ENCODE data around the gene CBFA2T2. TPM values are rescaled to one million over a fixed set of nuclear protein-coding genes. Genes with fewer than 3 reads are reported as not detected.

Gene CBFA2T2
- total RNA-seq, 1 experiment from 2014 or later: 6.7 TPM

- no peak for DNase-seq (ENCODE audit: low spot score)
These were observed 188.3 kb downstream of the CBFA2T2 start for GRCh38 chr20:33677991-33678702.

- DNase-seq (ENCODE audit: low spot score): no peak
These were observed 190.0 kb downstream of the CBFA2T2 start for GRCh38 chr20:33679758-33680485.

- DNase-seq (ENCODE audit: low spot score): no peak
These were observed 190.8 kb downstream of the CBFA2T2 start for GRCh38 chr20:33680686-33681085.

GRCh38 chr20:33681288-33681687 lies 191.4 kb downstream of the CBFA2T2 start:
- DNase-seq (ENCODE audit: low spot score): no peak

GRCh38 chr20:33681728-33682353 lies 191.9 kb downstream of the CBFA2T2 start:
- DNase-seq (ENCODE audit: low spot score): no peak

DNA sequence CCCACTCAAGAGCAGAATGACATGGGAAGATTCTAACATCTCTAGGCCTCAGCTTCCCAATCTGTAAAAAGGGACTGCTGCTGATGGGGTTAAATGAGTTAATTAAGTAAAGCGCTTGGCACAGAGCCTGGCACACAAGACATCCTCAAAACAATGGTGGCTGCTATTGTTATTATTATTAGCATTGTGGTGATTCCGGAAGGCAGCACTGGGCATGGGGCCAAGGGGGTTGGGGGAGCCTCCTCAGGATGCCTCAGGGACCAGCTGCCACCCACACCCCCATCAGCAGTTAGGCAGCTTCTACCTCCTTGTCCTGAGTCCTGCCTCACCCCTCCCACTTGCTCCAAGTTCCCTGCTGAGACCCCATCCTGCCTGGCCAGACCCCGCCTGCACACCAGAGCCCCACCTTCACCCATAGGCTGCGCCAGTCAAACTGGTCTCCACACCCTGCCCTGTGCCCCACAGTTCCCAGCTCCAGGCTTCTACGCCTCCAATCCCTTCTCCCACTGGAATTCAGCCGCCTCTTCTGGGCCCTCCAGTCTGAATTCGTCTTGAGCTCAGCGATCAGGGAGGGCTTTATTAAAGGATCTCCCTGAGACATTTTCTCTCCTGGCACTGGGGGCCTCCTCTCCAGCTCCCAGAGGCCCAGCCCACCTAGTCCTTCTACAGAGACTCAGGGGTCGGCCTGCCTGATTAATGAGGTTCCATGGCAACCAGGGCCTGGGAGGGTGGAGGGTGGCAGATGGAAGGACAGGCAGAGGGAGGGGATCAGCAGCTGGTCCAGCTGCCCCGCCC lies 194.8 kb downstream of the CBFA2T2 start:
- DNase-seq (ENCODE audit: low spot score): no peak

DNA sequence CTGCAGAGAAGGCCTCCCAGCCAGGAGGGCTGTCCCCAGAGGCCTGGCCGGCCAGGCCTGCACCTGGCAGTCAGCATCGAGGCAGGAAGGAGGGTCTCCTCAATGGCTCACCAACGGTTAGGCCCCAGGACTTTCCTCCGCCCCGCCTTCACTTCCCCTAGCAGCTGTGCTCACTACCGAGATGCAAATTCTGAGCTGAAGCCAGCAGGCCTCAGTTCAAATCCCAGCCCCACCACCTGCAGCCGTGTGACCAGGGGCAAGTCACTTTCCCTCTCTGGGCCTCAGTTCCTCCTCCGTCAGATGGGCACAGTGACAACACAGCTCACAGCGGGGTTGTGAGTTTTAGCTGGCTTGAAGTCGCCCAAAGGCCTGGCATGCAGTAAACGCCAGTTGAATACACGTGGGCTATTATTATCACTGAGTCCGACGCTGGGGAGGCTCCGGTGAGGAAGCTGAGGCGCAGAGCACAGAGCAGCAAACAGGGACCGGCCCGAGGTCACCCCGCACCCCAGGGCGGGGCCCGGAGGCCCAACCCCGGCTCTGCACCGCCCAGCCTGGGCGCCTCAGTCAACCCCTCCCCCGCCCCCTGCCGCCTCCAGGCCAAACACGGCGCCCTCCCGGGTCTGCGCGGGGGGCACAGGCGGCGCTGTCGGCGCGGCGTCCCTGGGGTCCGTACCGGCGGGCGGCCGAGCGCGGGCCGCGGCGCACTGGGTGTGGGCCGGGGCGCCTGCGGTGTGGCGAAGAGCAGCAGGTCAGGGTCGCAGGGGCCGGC lies 195.6 kb downstream of the CBFA2T2 start:
- DNase-seq (ENCODE audit: low spot score): peak; percentile 44

- DNase-seq (ENCODE audit: low spot score): peak; percentile 90
These were observed 196.4 kb downstream of the CBFA2T2 start, which contains the start of gene E2F1 for GRCh38 chr20:33686100-33686983. E2F1 (minus strand) TSS chr20:33686385; CDS start chr20:33686264, 121 bp downstream.

- no peak for DNase-seq (ENCODE audit: low spot score)
These were observed 197.1 kb downstream of the CBFA2T2 start for GRCh38 chr20:33686984-33687366.

DNA sequence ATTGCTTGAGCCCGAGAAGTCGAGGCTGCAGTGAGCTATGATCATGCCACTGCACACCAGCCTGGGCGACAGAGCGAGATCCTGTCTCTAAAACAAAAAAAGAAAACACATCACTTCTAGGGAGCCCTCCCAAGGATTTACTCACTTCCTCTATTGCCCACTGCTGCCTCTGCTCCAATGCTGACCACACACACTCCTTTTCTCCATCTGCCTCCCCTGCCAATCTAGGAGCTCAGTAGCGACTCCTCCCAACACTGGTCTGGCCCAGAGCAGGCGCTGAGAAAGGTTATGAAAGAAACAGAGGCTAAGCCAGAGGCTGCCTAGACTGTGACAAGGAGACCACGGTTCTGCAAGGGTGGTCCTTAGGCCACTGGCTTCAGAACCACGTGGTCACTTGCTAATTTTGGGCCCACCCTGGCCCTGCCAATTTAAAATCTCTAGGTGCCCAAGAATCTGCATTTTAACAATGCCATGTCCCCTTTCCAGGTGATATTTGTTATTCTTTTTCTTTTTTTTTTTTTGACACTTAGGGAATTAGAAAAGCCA lies 197.5 kb downstream of the CBFA2T2 start:
- DNase-seq (ENCODE audit: low spot score): no peak

GRCh38 chr20:33687993-33688937 lies 198.4 kb downstream of the CBFA2T2 start:
- no peak for DNase-seq (ENCODE audit: low spot score)

- no peak for DNase-seq (ENCODE audit: low spot score)
These were observed 199.1 kb downstream of the CBFA2T2 start for GRCh38 chr20:33688938-33689424.

- DNase-seq (ENCODE audit: low spot score): no peak
These were observed 199.6 kb downstream of the CBFA2T2 start for GRCh38 chr20:33689493-33689892.

DNA sequence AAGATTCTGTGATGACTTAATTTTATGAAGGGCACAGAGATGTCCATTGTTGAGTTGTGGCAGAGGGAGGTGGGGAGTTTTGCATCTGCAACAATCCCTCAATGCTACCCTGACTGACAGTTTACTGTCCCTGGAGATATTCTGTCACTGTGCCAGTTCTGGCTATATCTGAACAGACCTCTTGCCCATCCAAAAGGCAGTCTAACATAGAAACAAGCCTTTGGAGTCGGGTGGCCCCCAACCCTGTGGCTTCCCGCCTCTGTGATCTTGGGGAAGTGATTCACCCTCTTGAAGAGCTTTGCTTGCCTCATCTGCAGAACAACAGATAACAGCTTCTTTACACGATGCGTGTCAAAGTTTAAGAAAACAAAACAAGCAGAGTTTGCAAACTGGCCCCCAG lies 200.1 kb downstream of the CBFA2T2 start:
- peak; percentile 83 for DNase-seq (ENCODE audit: low spot score)

DNA sequence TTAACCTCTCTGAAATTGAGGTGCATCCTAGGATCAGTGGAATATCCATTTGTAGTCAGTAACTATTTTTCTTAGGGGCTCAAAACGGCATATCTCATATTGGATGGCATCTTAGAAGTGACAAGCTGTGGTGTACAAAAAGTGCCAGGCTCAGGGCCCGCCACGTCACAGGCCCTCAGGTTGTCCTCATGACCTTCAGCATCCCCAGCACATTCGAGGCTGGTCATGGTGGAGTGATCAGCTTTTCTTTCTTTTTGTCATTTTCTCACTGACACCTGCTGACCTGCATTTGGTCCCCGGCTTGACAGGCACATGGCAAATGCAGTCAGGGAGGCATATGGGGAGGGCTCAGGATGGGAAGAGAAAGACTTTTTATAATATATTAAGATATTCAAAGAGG lies 203.4 kb downstream of the CBFA2T2 start:
- DNase-seq (ENCODE audit: low spot score): no peak

- DNase-seq (ENCODE audit: low spot score): no peak
These were observed 204.1 kb downstream of the CBFA2T2 start for GRCh38 chr20:33693741-33694638.

GRCh38 chr20:33694639-33695012 lies 204.7 kb downstream of the CBFA2T2 start:
- no peak for DNase-seq (ENCODE audit: low spot score)

Data from A172 (cell line).